CD14-positive monocyte (primary cell): ENCODE results near the gene SOBP. TPM values are rescaled to one million over a fixed set of nuclear protein-coding genes. Genes with fewer than 3 reads are reported as not detected.

Source experiments
- DNase-seq, 3 donors: peaks; one replicate each; pipeline ENCODE4 v3.0.0-alpha.2; 2011 to 2022
- H2AFZ ChIP-seq: 2 replicates; pipeline ENCODE4 v1.6.0; 2012; ENCODE audit warnings: mild to moderate bottlenecking, low read depth, low read length, inconsistent platforms; ENCODE audit not compliant: insufficient read depth, poor library complexity, severe bottlenecking
- H3K27ac ChIP-seq, 2 donors: 1 replicate in 1 of 2; 2 replicates in 1 of 2; pipeline ENCODE4 v1.5.1; 2012 to 2013; ENCODE audit warnings: low read length in 2 of 2, control low read depth in 1 of 2, inconsistent platforms in 1 of 2, low read depth in 1 of 2, mild to moderate bottlenecking in 1 of 2
- H3K27me3 ChIP-seq, 2 donors: one replicate each; pipeline versions ENCODE4 v1.6.0 to v1.6.1; 2011 to 2013; ENCODE audit warnings: low read length in 2 of 2; ENCODE audit not compliant: control insufficient read depth in 2 of 2, insufficient read depth in 2 of 2
- H3K36me3 ChIP-seq, 2 donors: replicated peaks in 1 of 2; 1 replicate in 1 of 2; 2 replicates in 1 of 2; pipeline versions ENCODE4 v1.5.1 to v1.6.1; 2012 to 2013; ENCODE audit warnings: low read length in 2 of 2, control low read depth in 1 of 2, inconsistent platforms in 1 of 2, mild to moderate bottlenecking in 1 of 2; ENCODE audit not compliant: insufficient read depth in 2 of 2, control insufficient read depth in 1 of 2
- H3K4me1 ChIP-seq, 2 donors: 1 replicate in 1 of 2; 2 replicates in 1 of 2; pipeline versions ENCODE4 v1.5.1 to v1.6.1; 2012 to 2013; ENCODE audit warnings: low read length in 2 of 2, control low read depth in 1 of 2, inconsistent platforms in 1 of 2, mild to moderate bottlenecking in 1 of 2, moderate library complexity in 1 of 2; ENCODE audit not compliant: insufficient read depth in 2 of 2, control insufficient read depth in 1 of 2
- H3K4me2 ChIP-seq: replicated peaks from 2 replicates; pipeline ENCODE3; 2012; ENCODE audit warnings: low read length, moderate library complexity, mild to moderate bottlenecking; ENCODE audit not compliant: poor library complexity, severe bottlenecking; ENCODE audit errors: extremely low read depth
- H3K4me3 ChIP-seq, 3 experiments: fragments of 200-600 bp in 1 of 3; sonication (generic) in 1 of 3; replicated peaks in 1 of 3; 1 replicate in 2 of 3; 2 replicates in 1 of 3; pipeline ENCODE4 v1.5.1; 2011 to 2013; ENCODE audit warnings: low read length in 3 of 3, mild to moderate bottlenecking in 3 of 3, control low read depth in 2 of 3, low read depth in 2 of 3, inconsistent platforms in 1 of 3, moderate library complexity in 1 of 3
- H3K79me2 ChIP-seq: 2 replicates; pipeline ENCODE4 v1.6.0; 2012; ENCODE audit warnings: mild to moderate bottlenecking, control low read depth, inconsistent platforms, low read length, moderate library complexity; ENCODE audit not compliant: insufficient read depth
- H3K9ac ChIP-seq: 2 replicates; pipeline ENCODE4 v1.6.0; 2017; ENCODE audit warnings: low read length, mild to moderate bottlenecking; ENCODE audit not compliant: insufficient read depth, poor library complexity, severe bottlenecking
- H3K9me3 ChIP-seq, 2 donors: replicated peaks in 1 of 2; 1 replicate in 1 of 2; 2 replicates in 1 of 2; pipeline versions ENCODE4 v1.5.1 to v1.6.1; 2012 to 2013; ENCODE audit warnings: low read length in 2 of 2, control low read depth in 1 of 2; ENCODE audit not compliant: control insufficient read depth in 1 of 2, insufficient read depth in 1 of 2
- H4K20me1 ChIP-seq: 2 replicates; pipeline ENCODE4 v1.6.0; 2012; ENCODE audit warnings: mild to moderate bottlenecking, low read length, control low read depth, moderate library complexity; ENCODE audit not compliant: insufficient read depth
- H3K27ac Mint-ChIP-seq, 7 donors: one replicate each; pipeline ENCODE4 v1.8.0; 2020; ENCODE audit warnings: mild to moderate bottlenecking in 7 of 7, mixed read lengths in 7 of 7, moderate library complexity in 6 of 7, inconsistent platforms in 2 of 7
- H3K27me3 Mint-ChIP-seq, 3 donors: one replicate each; pipeline ENCODE4 v1.8.0; 2021 to 2022; ENCODE audit warnings: low read depth in 3 of 3, mild to moderate bottlenecking in 3 of 3, mixed read lengths in 3 of 3, moderate library complexity in 3 of 3, inconsistent platforms in 1 of 3
- H3K36me3 Mint-ChIP-seq, 2 donors: one replicate each; pipeline ENCODE4 v1.8.0; 2020; ENCODE audit warnings: mixed read lengths in 2 of 2, inconsistent platforms in 1 of 2, mild to moderate bottlenecking in 1 of 2
- H3K4me1 Mint-ChIP-seq: one replicate; pipeline ENCODE4 v1.8.0; 2020; ENCODE audit warnings: mild to moderate bottlenecking, mixed read lengths
- H3K4me3 Mint-ChIP-seq, 2 donors: one replicate each; pipeline ENCODE4 v1.8.0; 2020; ENCODE audit warnings: mild to moderate bottlenecking in 2 of 2, mixed read lengths in 2 of 2, moderate library complexity in 1 of 2
- H3K9me3 Mint-ChIP-seq, 7 donors: one replicate each; pipeline ENCODE4 v1.8.0; 2020 to 2022; ENCODE audit warnings: mixed read lengths in 7 of 7, mild to moderate bottlenecking in 6 of 7, moderate library complexity in 6 of 7, inconsistent platforms in 2 of 7
- WGBS: methylation state at CpG from one replicate; pipeline ENCODE4 v1.1.5; 2013; ENCODE audit warnings: missing lambda C conversion rate; ENCODE audit not compliant: insufficient coverage; 5-methylcytosine and 5-hydroxymethylcytosine counted together
- intact Hi-C, 2 donors: fragments of 100-400 bp; cut with micrococcal nuclease; formaldehyde crosslinking; loops; one replicate each; pipeline versions ENCODE4 v1.15.0 to v1.15.1; 2023
- polyA plus RNA-seq, 3 donors: library from polyadenylated mRNA; depleted of rRNA in 1 of 3; unstranded in 2 of 3; stranded (reverse) in 1 of 3; fragments of 300-500 nt in 2 of 3; fragments of >200 nt in 1 of 3; fragmentation: Illumina TruSeq in 2 of 3; gene quantifications; 1 replicate in 2 of 3; 2 replicates in 1 of 3; pipeline ENCODE4 v1.2.3, GENCODE V29; 2012 to 2021
- TF ChIP-seq, protein P1 (sequence below): fragments of 200-600 bp; IDR thresholded peaks from one replicate; pipeline ENCODE4 v1.8.0; 2022; ENCODE audit warnings: antibody characterized with exemption, mild to moderate bottlenecking

SOBP gene
- polyA plus RNA-seq, 3 donors: not detected

DNA sequence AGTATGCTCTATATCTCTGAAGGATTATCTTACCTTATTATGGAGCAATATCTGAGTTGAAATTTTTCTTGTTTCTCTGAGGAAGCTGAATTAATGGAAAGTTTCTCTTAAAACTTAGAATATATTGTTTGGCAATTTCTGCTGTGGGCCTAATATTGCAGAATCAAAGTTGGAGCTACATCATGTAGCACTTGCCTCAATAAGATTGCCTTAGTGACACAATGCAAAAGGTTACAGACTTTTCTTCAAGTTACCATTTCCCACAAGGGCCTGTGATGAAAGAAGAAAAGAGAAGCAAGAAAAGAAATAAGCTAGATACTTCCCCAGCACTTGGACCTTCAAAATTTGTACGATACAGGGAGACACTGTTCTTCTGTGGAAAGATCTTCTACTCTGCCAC lies 151.2 kb downstream of the SOBP start:
- Histone ChIP-seq H3K36me3 (no peaks in the 10 kb centered on the region), H4K20me1 (no peaks in the 10 kb centered on the region), H3K27me3 (peaks cover 11 to 30% of the 10 kb centered on the region in 2 donors), H3K4me2 (no peak overlapping the region), H3K4me3 (no peak overlapping the region), H3K79me2 (no peaks in the 10 kb centered on the region), H3K9ac (no peak overlapping the region), H3K27ac (no peak overlapping the region), H3K9me3 (no peaks in the 10 kb centered on the region), H2AFZ (no peak overlapping the region), H3K4me1 (peaks cover 4 to 8% of the 10 kb centered on the region in 2 donors)
- Mint-ChIP-seq H3K9me3 (peaks cover 0 to 4% (median 0%) of the 10 kb centered on the region in 7 donors), H3K36me3 (no peaks in the 10 kb centered on the region), H3K4me1 (peaks cover 20% of the 10 kb centered on the region), H3K27ac (no peak overlapping the region), H3K27me3 (peaks cover 23 to 47% (median 34%) of the 10 kb centered on the region in 3 donors), H3K4me3 (no peak overlapping the region)
- 100% methylated on average over 1 of the region's 1 CpG for WGBS
- no peak for DNase-seq
- TF ChIP-seq, protein P1, sequence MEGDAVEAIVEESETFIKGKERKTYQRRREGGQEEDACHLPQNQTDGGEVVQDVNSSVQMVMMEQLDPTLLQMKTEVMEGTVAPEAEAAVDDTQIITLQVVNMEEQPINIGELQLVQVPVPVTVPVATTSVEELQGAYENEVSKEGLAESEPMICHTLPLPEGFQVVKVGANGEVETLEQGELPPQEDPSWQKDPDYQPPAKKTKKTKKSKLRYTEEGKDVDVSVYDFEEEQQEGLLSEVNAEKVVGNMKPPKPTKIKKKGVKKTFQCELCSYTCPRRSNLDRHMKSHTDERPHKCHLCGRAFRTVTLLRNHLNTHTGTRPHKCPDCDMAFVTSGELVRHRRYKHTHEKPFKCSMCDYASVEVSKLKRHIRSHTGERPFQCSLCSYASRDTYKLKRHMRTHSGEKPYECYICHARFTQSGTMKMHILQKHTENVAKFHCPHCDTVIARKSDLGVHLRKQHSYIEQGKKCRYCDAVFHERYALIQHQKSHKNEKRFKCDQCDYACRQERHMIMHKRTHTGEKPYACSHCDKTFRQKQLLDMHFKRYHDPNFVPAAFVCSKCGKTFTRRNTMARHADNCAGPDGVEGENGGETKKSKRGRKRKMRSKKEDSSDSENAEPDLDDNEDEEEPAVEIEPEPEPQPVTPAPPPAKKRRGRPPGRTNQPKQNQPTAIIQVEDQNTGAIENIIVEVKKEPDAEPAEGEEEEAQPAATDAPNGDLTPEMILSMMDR: no peak
- intact Hi-C loops: no loop called here

DNA sequence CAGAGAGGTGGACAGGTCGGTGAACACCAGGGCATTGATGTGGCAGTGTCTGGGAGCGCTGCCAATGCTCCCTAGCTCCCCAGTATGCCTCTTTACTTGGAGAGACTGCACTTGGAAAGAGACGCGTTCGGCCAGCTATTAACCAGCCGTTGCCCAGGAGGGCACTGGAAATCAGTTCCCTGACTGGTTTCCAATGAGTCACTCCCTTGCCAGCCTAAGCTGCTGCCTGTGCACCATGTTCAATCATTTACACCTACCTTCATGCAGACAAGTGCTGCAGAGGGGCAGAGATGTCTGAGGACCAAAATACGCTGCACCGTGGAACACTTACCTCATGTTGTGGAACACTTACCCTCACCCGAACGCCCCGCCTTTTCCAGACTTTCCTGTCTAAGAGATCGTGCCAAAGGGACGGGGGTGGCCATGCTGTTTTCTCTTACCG lies 151.6 kb downstream of the SOBP start:
- Histone ChIP-seq H3K27ac (no peak overlapping the region), H3K79me2 (no peaks in the 10 kb centered on the region), H3K4me1 (peaks cover 8 to 12% of the 10 kb centered on the region in 2 donors), H3K9me3 (no peaks in the 10 kb centered on the region), H3K4me2 (no peak overlapping the region), H3K4me3 (no peak overlapping the region), H3K36me3 (no peaks in the 10 kb centered on the region), H3K9ac (no peak overlapping the region), H3K27me3 (peaks cover 7 to 26% of the 10 kb centered on the region in 2 donors), H2AFZ (no peak overlapping the region), H4K20me1 (no peaks in the 10 kb centered on the region)
- Mint-ChIP-seq H3K9me3 (peaks cover 0 to 2% (median 0%) of the 10 kb centered on the region in 7 donors), H3K27ac (no peak overlapping the region), H3K4me3 (no peak overlapping the region), H3K4me1 (peaks cover 25% of the 10 kb centered on the region), H3K27me3 (peaks cover 19 to 42% (median 29%) of the 10 kb centered on the region in 3 donors), H3K36me3 (no peaks in the 10 kb centered on the region)
- whole genome bisulfite sequencing: 99% methylated on average over 14 of the region's 14 CpGs
- TF ChIP-seq, protein P1: no peak
- intact Hi-C loops: no loop called here
- no peak for DNase-seq
